Panc1 (cell line): Measurements from ENCODE around the gene ACAD9.
"Not testable (repeated sequence)": the region's sequence is repeated elsewhere in the genome, so short reads cannot be mapped to it uniquely, and the experiment has no call there.

ENCODE experiments used
- POLR2AphosphoS5 ChIP-seq: IDR thresholded peaks from 2 replicates; pipeline ENCODE4 v1.6.1; 2012; ENCODE audit warnings: mild to moderate bottlenecking, low read depth, low read length, moderate library complexity
- SIN3A ChIP-seq: IDR thresholded peaks from 2 replicates; pipeline ENCODE4 v1.6.1; 2012; ENCODE audit warnings: low read depth, mild to moderate bottlenecking, low read length, moderate library complexity, borderline replicate concordance; ENCODE audit not compliant: insufficient read depth

DNA sequence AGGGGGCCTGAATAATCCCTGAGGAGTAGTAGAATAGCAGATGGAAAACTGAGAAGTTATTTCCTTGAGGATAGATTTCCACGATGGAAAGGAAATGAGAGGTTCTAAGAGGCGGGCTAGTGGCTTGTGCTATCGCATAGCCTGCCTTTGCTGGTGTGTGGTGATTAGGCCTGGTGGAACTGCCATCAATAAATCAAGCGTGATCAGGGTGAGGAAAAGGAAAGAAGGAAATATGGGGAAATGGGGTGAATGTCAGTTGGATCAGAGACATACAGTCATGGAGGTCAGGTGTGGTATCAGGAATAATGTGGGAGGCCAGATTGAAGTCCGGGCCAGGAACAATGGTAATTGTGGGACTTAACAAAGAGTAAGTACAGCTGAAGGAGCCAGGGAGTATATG is 48.7 kb upstream of the ACAD9 start:
- not testable (repeated sequence) for TF ChIP-seq SIN3A, POLR2AphosphoS5
